GM21367 (cell line): ENCODE results near the gene ZMIZ1.

Source experiments
- ATAC-seq: cut with Tn5 transposase; IDR thresholded peaks from one replicate; pipeline ENCODE4 v1.9.1; 2021; ENCODE audit not compliant: unreplicated experiment

The ZMIZ1 gene

DNA sequence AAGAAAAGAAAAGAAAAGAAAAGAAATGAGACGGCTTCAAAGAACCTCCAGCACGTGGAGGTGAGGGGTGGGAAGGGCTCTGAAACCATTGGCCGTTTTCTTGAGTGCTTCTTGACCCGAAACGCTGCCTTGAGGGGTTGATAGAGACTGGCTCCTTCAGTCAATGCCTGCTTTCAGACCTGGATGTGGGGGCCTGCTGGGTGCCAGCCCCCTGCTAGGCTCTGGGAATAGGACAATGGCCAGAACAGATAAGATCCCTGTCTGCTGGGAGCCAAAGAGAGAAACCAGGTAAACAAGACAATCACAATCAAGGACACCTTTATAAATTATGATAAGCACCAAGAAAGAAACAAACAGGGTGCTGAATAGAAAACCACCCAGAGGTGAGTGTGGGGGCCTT, 27.7 kb downstream of the ZMIZ1 start:
- ATAC-seq = no peak

DNA sequence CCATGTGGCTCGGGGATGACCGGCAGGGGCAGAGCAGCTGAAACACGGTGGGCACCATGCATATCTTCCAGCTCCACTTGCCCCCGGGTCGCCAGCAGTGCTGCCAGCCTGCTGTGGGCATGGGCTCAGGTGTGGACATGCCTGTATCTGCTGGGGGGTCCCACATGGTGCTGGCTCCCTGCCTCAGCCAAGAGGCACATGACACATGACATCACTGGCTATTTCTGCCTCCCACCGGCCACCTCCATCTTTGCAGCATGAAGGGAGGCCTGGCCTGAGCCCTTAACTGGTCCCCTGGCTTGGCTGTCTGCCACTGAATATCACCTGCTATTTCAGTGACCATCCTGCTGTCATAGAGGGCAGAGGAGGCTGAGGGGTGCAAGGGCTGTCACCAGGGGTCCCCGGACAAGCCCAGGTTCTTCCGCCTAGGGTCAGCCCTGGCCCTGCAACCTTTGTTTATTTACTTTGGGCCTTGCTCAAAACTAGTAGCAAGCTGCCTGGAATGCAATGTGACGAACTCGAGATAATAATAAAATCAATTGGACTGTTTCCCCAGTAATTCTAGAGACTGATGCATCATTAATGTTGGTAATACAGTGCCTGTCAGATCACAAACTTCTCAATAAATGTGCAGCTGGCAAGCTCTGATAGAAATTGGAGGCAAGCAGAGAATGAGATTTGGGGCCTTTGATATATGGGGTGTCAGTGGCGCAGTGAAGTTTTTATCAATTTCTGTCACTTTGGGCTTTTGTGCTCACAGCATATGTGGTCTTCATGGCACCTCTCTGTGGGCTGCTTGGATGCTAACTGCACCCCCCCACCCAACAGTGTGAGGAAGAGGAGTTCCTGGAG, 28.5 kb downstream of the ZMIZ1 start:
- no peak for ATAC-seq

DNA sequence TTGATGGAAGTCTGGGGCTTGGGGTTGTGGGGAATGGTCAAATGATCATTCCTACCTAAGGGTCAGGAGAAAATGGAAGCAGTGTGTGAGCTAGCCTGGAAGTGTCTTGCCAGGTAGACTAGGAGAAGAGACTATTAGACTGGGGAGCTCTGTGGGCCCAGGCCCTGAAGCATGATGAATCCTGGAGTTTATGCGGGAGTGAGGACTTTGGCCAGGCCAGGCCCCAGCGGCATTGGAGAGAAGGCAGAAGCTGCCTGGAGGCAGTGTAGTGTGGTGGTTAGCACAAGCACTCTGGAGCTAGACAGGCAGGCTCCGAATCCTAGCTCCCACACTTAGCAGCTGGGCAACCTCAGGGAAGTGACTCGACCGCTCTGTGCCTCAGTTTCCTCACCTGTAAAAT, 29.3 kb downstream of the ZMIZ1 start:
- no peak for ATAC-seq

DNA sequence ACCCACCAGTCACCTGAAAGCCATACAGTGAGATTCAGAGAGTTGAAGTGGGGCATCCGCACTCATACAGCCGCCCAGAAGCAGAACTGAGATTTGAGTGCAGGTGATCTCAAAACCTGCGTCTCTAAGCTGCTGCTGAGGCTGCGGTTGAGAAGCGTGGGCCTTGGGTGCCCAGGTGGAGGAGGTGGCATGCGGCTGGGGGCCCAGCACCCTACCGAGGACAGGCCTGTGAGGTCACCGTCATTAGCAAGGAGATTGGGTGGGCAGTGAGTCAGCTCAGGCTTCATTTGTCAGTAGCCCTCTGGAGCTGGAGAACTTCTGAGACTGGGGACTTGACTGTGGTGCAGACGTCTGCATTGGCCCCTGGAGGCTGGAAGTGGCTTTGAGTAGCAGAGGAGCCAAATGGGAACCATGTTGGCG, 29.8 kb downstream of the ZMIZ1 start:
- ATAC-seq = peak; percentile 73

DNA sequence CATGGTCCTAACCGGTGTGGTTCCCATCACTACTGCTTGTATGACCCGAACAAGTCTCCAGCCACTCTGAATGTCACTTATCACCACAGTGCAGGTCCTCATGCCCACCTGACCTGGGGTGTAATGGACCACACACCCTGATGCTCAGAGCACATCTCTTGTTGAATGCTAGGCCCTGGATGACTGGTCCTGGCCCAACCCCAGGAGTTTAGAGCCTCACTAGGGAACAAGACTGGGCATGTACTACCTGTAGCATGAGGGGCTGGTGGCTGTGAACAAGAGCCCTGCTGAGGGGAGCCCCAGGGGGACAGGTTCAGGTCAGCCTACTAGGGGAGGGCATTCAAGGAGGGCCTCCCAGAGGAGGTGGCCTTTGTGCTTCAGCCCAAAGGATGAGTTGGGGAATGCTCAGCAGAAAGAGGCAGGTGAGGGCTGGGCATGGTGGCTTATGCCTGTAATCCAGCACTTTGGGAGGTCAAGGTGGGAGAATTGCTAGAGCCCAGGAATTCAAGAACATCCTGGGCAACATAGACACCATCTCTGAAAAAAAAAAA, 31.2 kb downstream of the ZMIZ1 start:
- ATAC-seq = no peak

DNA sequence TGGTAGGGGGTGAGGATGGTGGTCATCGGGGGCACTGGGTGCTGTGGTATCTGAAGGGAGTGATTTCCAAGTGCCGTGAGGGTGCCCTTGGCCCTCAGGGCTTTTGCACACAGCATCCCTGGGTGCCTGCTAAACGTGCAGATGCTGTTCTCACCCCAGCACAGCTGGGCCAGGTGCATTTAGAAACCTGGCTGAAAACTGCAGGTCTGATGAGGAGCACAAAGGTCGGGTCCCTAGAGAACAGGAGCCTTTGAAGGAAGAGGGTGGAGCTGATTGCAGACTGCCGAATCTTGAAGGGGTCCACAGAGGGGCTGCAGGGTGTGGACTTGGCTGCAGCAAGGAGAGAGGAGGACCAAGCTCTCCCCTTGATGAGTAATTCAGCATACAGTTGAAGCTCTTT, 32.0 kb downstream of the ZMIZ1 start:
- ATAC-seq = no peak

DNA sequence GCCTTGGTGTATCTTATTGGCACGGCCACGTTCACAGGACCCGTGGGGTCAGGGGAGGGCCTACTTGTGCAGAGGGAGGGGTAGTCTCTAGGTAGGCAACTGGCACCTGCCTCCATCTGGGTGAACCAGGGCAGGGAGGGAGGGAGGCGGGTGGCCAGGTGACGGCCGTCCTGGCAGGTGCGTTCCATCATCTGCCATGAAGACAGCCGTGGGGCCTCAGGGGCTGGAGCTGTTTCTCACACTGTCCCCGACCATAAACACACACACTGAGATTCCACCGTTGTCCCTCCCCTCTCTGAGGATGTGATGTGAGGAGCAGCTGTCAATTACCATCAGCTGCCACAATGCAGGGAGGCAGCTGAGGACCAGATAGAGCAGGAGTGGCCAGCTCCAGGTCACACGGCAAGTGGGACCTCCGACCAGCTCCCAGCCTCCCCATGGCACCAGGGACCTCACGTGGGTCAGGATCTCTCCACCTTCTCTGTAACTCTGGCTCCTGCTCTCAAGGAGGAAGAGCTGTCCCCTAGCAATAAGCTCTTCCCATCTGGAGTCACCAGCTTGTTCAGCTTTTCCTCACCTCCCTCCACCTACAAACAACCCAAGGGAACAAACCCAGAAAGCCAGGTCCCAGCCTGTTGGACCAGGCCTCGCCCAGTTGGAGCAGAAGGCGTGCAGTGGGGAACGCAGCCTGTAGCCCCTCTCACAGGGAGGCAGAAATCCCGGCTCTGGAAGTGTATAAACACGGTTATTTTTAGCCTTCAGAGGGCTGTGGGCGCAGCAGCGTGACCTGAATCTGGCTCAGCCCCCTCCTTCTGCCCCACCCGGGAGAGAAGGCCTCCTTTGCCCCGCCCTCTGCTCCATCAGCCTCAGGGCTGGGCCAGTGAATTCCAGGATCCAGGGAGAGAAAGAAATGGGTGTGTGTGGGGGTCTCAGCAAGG, 33.1 kb downstream of the ZMIZ1 start:
- no peak for ATAC-seq

DNA sequence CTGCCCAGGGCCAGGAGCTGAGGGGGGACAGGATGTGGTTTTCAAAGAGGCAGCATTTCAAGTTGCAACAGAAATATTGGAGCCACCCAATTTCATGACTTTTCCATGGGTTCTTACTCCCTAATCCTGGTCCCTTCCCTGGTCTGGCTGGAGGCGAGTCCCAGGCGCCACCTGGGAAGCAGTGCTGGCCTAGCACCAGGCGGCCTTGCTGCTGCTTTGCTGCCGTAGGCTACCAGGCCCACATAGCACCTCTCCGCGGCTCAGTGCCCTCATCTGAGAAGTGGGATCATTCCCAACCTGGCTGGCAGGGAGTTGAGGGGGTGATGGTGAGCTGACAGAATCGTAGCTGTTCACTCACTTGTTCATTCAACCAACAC, 33.7 kb downstream of the ZMIZ1 start:
- ATAC-seq = no peak

DNA sequence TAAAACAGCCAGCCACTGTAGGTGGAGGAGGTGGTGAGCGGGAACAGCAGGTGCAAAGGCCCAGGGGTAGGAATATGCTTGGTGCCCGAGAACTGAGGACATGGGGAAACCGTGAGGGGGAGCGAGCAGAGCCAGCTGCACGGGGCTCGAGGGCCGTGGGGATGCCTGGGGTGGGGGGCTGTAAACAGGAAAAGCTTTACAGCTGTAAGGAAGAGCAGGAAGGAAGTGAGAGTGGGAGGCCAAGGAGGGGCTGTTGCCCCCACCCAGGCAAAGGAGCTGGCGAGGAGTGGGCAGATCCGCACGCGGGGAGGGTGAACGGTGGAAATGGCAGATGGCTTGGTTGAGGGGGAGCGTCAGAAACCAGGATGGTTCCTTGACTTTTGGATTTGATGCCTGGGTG, 34.4 kb downstream of the ZMIZ1 start:
- no peak for ATAC-seq

DNA sequence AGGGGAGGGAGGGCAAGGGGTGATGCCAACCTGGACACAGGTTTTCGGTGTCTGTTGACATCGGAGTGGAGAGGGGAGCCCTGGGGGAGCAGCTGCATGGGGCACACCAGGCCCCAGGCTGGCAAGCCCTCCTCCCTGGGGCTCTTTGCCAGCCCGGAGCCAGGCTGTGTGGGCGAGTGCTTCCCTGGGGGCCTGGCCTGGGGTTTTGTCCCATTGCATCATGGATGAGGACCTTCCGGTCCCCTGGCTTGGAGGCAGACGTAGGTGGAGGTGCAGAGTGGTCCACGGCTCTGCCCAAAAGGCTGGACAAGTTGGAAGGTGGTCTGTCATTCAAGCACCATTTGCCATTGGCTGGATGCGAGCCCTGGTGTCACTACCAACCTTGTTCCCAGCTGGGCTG, 34.8 kb downstream of the ZMIZ1 start:
- ATAC-seq = no peak

DNA sequence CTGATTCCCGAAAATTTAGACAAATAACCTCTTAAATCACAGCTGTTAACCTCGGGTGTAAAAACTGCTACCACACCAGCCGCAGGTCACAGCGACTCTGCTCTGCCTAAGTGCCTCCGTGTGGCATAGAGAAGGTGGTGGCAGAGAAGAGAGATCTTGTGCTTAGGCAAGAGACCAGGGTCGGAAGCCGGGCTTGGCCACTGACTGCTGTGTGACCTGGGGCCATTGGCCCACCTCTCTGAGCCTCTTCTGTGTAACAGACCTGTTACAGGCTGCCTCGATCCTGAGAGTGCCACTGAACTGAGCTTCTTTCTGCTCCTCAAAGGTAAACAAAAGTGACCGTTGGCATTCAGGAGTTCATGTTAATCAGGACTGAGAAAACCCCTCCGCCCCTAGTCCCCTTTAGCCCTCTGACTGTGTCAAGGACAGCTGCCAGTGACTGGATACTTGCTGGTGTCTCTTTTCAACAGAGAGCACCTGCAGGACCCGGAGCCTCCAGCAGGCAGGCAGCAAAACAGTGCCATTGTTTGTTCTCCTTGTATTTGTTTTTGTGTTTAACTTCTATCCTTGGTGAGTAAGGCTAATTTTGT, 36.5 kb downstream of the ZMIZ1 start:
- ATAC-seq = no peak

DNA sequence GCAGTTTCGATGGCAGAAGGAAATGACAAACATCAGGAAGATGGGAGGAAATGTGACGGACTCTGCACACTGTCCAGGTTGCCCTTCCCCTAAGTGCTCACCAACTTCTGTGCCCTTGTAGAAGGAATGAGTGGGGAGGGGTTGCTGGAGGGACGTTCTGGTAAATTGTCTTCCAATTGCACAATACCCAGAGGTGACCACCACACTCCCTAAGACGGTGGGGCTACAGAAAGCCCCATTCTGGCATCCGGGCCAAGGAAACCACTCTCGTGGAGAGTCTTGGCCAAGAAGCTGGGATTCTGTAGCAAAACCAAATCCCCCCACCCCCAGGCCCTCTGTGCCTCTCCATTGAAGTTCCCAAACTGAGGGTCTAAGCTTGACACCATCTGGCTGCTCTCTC, 37.1 kb downstream of the ZMIZ1 start:
- ATAC-seq = no peak

DNA sequence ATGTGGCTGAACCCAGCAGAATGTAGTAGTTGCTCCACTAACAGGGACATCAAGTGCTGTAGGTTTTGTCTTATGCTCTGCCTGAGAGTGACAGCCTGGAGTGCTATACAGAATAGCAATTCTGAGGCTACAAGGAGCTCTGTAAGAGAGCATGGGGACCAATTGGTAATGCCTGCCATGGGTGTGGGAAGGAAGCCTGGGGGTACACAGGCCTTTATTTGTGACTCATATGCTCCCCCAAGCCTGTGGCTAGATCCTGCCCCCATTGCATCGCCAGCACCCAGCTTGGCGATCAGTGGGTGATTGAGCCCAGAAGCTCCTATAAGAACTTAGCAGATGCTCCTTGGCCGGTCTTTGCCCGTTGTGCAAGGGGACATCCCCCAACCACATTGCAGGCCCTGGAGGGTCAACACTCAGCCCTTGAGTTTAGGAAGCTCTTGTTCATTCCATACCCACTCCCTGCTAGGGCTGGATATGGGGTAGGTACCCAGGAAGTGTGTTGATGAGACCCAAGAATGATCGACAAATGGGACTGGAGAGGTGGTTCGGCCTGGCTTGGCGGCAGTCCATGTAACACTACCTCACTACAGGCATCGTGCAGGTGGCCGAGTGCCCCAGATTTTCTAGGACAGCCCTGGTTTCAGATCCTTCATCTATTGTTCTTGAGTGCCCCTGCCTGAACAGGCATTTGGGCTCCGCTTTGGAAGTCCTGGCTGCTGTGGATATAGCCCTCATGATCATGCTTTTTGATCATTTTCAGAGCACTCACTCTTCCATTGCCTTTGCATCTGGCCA, 37.7 kb downstream of the ZMIZ1 start:
- ATAC-seq = no peak

DNA sequence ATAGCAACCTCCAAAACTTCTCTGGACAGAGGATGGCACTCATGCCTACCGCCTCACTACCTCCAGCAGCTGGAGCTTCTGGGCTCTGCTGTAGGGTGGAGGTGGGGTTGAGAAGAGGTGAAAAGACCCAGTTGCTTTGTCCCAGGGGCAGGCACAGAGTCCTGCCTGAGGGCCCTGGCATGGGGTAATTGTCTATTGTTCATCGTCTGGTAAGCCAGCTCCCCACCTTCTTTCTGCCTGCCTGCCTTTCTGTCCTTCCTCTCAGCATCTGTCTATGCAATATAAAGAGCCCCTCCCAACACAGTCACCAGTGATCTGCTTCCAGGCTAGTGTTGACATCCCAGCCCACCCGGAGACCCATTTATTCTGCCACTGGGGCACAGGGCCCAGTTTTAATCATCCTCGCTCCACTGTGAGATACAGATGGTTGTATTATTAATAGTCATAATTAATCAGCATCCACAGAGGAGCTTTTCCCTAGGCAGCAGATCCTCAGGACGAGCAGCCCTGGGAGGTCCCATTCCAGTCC, 39.0 kb downstream of the ZMIZ1 start:
- no peak for ATAC-seq

DNA sequence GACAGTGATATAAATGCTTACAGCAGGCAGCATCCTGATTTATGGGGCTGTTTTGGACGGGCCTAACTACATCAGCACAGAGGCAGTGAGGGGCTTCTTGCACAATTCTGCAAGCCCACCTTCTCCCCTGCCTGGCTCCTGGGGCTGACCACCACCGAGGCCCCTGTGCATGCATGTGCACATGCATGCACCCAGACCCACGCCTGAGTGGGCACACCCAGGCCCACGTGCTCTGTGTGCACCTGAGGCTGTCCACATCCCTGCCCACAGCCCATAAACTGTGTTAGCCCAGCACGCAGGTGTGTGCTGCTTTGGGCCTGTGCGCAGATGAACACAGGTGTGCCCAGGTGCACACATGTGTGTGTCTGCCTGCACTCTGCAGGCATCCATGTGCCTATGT, 40.0 kb downstream of the ZMIZ1 start:
- ATAC-seq = no peak

DNA sequence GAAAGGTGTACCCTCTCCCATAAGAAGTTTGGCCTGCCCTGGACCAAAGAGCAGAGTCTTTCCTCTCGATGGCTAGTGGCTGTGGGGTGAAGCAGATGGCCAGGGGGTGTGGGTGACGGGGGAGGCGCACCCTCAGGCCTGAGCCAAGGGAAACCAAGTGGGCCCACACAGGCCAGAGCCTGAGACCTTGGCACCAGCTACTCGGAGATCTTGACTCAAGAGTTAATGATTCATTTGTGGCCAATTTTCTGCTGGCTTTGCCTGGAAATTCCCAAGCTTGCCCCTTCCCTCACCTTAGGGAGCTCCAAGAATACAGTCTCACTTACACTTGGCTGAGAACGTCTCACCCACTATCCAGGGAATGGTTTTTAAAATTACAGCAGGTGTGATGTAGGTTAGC, 42.7 kb downstream of the ZMIZ1 start:
- ATAC-seq = no peak

DNA sequence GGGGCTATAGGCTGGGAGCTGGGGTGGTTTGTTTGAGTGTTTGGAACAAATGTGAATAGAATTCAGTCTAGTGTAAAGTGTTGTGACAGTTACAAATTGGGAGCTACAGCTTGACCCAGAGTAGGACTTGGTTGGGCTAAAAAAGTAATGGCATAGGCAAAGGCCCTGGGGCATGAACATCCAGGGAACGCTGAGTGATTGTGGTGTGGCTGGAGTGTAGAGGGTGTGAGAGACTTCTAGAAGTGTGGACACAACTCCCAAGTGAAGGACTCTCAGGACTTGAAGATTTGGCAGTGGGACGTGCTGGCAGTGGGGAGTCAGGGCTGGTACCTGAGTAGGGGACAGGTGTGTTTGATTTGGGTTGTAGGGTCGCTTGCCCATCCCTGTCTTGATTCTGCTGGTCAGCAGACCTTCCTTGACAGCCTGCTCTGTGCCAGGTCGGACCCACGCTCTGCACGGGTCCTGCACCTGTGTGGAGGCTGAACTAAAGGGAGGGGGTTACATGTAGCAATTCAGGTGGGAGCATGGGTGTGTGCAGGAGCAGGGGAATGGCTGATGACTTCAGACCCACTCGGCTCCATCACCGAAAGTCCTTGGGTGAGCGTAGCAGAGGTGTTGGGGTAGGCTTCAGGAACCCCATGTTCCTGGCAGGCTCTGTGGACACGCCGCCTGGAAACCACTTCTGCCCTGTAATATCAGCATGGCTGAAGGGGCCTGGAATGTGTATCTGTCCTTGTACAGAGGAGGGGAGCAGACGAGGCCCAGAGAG, 43.3 kb downstream of the ZMIZ1 start:
- ATAC-seq = no peak

DNA sequence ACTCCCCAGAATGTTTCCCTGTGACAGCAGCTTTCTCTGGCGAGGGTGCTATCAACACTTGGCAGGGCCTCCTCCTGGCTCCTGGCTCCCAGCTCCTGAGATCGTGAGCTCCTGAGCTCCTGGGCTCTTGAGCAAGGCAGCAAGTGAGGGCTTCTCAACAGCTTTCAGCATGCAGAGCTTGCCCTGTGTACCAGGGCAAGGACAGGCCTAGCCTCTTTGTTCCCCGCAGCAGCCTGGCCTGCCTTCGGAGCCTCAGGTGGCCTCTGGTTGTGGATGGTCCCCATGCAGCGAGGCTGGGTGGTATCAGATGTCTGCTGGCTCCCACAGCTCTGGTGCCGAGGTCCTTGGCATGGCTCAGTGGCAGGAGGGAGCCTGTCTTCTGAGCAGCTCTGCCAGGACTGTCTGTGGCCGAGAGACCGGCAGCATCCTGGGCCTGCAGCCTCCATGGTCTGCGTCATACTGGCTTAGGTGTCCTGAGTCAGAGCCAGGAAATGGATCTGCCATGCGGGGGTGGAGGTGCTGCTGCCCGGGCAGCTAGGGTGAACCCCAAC, 44.2 kb downstream of the ZMIZ1 start:
- no peak for ATAC-seq

DNA sequence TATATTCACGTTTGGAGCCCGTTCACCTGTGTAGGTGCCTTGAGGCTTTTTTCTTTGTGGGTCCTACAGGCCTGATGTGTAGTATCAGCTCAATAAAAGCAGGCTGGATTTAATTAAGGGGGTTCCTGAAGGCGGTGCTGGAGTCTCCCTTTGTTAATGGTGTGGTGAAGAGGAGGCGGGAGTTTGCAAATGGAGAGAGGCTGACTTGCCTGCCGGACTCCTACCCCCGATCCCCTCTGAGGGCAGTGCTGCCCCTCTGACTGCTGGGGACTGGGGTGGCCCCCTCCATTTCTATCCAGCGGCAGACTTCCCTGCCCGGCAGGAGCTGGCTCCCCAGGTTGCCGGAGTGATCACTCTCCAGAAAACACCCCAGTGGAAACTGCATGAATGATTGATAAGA, 45.1 kb downstream of the ZMIZ1 start:
- no peak for ATAC-seq
